Prostate gland (tissue), 2 donors: ENCODE measurements around the gene TGM4. TPM values are rescaled to one million over a fixed set of nuclear protein-coding genes. Genes with fewer than 3 reads are reported as not detected.

Experiments used
- DNase-seq: peaks from one replicate; pipeline ENCODE4 v3.0.0-alpha.2; 2019; ENCODE audit warnings: low spot score
- H3K27ac ChIP-seq, 2 donors: fragments of 200-600 bp; sonication (generic); 2 replicates each; pipeline ENCODE4 v1.5.1; 2017 to 2019
- H3K27me3 ChIP-seq: fragments of 200-600 bp; sonication (generic); replicated peaks from 2 replicates; pipeline ENCODE4 v1.5.1; 2019; ENCODE audit not compliant: insufficient read depth
- H3K36me3 ChIP-seq, 2 donors: fragments of 200-600 bp; sonication (generic); 1 replicate in 1 of 2; 2 replicates in 1 of 2; pipeline versions ENCODE4 v1.5.1 to v1.8.1; 2017 to 2019
- H3K4me1 ChIP-seq: fragments of 200-600 bp; sonication (generic); replicated peaks from 2 replicates; pipeline ENCODE4 v1.5.1; 2019
- H3K4me3 ChIP-seq, 2 donors: fragments of 200-600 bp; sonication (generic); 2 replicates each; pipeline ENCODE4 v1.5.1; 2017 to 2019
- H3K9me3 ChIP-seq: fragments of 200-600 bp; sonication (generic); 2 replicates; pipeline ENCODE4 v1.5.1; 2017
- CTCF ChIP-seq, 4 experiments: fragments of 200-600 bp in 2 of 4; fragments of 450-650 bp in 2 of 4; sonication (generic) in 2 of 4; IDR thresholded peaks; 1 replicate in 3 of 4; 2 replicates in 1 of 4; pipeline ENCODE4 v1.5.1; 2016 to 2019; ENCODE audit warnings: antibody characterized with exemption in 4 of 4, mild to moderate bottlenecking in 2 of 4, moderate library complexity in 2 of 4
- POLR2A ChIP-seq: fragments of 450-650 bp; IDR thresholded peaks from one replicate; pipeline ENCODE4 v1.6.1; 2016; ENCODE audit warnings: antibody characterized with exemption, mild to moderate bottlenecking
- POLR2AphosphoS5 ChIP-seq: sonication (generic); formaldehyde crosslinking; IDR thresholded peaks from one replicate; pipeline ENCODE4 v1.6.1; 2017; ENCODE audit warnings: antibody characterized with exemption
- WGBS: methylation state at CpG from one replicate; pipeline ENCODE4 v1.1.5; 2018; 5-methylcytosine and 5-hydroxymethylcytosine counted together
- intact Hi-C: fragments of 100-400 bp; cut with DNase I; formaldehyde crosslinking; loops from one replicate; pipeline ENCODE4 v1.14.2; 2022
- total RNA-seq, 2 donors: library from RNA; depleted of rRNA; stranded (reverse); fragments of >200 nt; gene quantifications; one replicate each; pipeline ENCODE4 v1.1.0, GENCODE V29; 2016

The TGM4 gene
- total RNA-seq, 2 donors from 2014 or later, result 7.4 to 2,264 TPM

- Histone ChIP-seq H3K27ac (no peak overlapping the region), H3K4me3 (no peak overlapping the region), H3K27me3 (no peaks in the 10 kb centered on the region), H3K4me1 (no peaks in the 10 kb centered on the region), H3K9me3 (no peaks in the 10 kb centered on the region), H3K36me3 (no peaks in the 10 kb centered on the region)
- no peak for TF ChIP-seq CTCF (IDR thresholded peaks at IDR 0.05)
- no peak for TF ChIP-seq POLR2A
- no peak for TF ChIP-seq POLR2AphosphoS5
- intact Hi-C loops, result no loop called here
- DNase-seq, result no peak
- WGBS, result 57% methylated on average over 2 of the region's 2 CpGs
Measured at GRCh38 chr3:44893097-44893496, 18.7 kb downstream of the TGM4 start.

- WGBS, result 56% methylated on average over 5 of the region's 5 CpGs
- no peak for TF ChIP-seq POLR2AphosphoS5
- TF ChIP-seq POLR2A, result no peak
- TF ChIP-seq CTCF (IDR thresholded peaks at IDR 0.05), result no peak
- H3K4me1 ChIP-seq, result no peaks in the 10 kb centered on the region
- H3K27me3 ChIP-seq, result no peaks in the 10 kb centered on the region
- H3K9me3 ChIP-seq, result no peaks in the 10 kb centered on the region
- no peak overlapping the region for H3K4me3 ChIP-seq
- DNase-seq, result no peak
- intact Hi-C loops, result no loop called here
- H3K36me3 ChIP-seq, result no peaks in the 10 kb centered on the region
- H3K27ac ChIP-seq, result no peak overlapping the region
Measured at GRCh38 chr3:44894485-44894884, 20.1 kb downstream of the TGM4 start.

GRCh38 chr3:44896440-44896839 lies 22.0 kb downstream of the TGM4 start:
- intact Hi-C loops, result no loop called here
- DNase-seq, result no peak
- Histone ChIP-seq H3K4me3 (no peak overlapping the region), H3K27me3 (no peaks in the 10 kb centered on the region), H3K9me3 (no peaks in the 10 kb centered on the region), H3K4me1 (no peaks in the 10 kb centered on the region), H3K36me3 (no peaks in the 10 kb centered on the region), H3K27ac (no peak overlapping the region)
- TF ChIP-seq POLR2AphosphoS5 (no peak), POLR2A (no peak), CTCF (IDR thresholded peaks at IDR 0.05) (no peak)
- WGBS, result 69% methylated on average over 2 of the region's 2 CpGs

- Histone ChIP-seq H3K27ac (no peak overlapping the region), H3K36me3 (no peaks in the 10 kb centered on the region), H3K27me3 (no peaks in the 10 kb centered on the region), H3K4me1 (no peaks in the 10 kb centered on the region), H3K4me3 (no peak overlapping the region), H3K9me3 (no peaks in the 10 kb centered on the region)
- intact Hi-C loops, result no loop called here
- 53% methylated on average over 13 of the region's 13 CpGs for WGBS
- TF ChIP-seq CTCF (IDR thresholded peaks at IDR 0.05), result no peak
- TF ChIP-seq POLR2A, result no peak
- no peak for TF ChIP-seq POLR2AphosphoS5
- DNase-seq, result no peak
Measured at GRCh38 chr3:44899683-44900367, 25.4 kb downstream of the TGM4 start.

GRCh38 chr3:44902628-44903027 lies 28.2 kb downstream of the TGM4 start:
- 67% methylated on average over 4 of the region's 4 CpGs for WGBS

More at GRCh38 chr3:44902628-44903027, 28.2 kb downstream of the TGM4 start:
- Histone ChIP-seq H3K36me3 (no peaks in the 10 kb centered on the region), H3K4me3 (no peak overlapping the region), H3K9me3 (no peaks in the 10 kb centered on the region), H3K4me1 (no peaks in the 10 kb centered on the region), H3K27me3 (no peaks in the 10 kb centered on the region), H3K27ac (no peak overlapping the region)
- DNase-seq, result no peak
- TF ChIP-seq CTCF (IDR thresholded peaks at IDR 0.05), result no peak
- no peak for TF ChIP-seq POLR2A
- no peak for TF ChIP-seq POLR2AphosphoS5
- intact Hi-C loops, result no loop called here
